Mucosa of gallbladder (tissue), 1 donor: ENCODE data around the gene STUM. TPM values are rescaled to one million over a fixed set of nuclear protein-coding genes. Genes with fewer than 3 reads are reported as not detected.
"Not testable (repeated sequence)": the region's sequence is repeated elsewhere in the genome, so short reads cannot be mapped to it uniquely, and the experiment has no call there.

ENCODE experiments used
- DNase-seq: peaks from one replicate; pipeline ENCODE4 v3.0.0-alpha.2; 2020; ENCODE audit warnings: low spot score
- total RNA-seq: library from RNA; stranded (reverse); gene quantifications from one replicate; pipeline ENCODE4 v1.2.1, GENCODE V29; 2021
- donor health status: DM: no; HTN: no; CAD: no.

The STUM gene
- total RNA-seq, 1 donor from 2014 or later: 0.86 TPM

GRCh38 chr1:226581650-226582330 is 33.2 kb downstream of the STUM start:
- no peak for DNase-seq

- DNase-seq: no peak
Measured at GRCh38 chr1:226582966-226583365, 34.4 kb downstream of the STUM start.

- no peak for DNase-seq
Measured at GRCh38 chr1:226584164-226584563, 35.6 kb downstream of the STUM start.

GRCh38 chr1:226586116-226586515 is 37.6 kb downstream of the STUM start:
- no peak for DNase-seq

GRCh38 chr1:226586650-226587422 is 38.3 kb downstream of the STUM start:
- DNase-seq: no peak

GRCh38 chr1:226588484-226588883 is 39.9 kb downstream of the STUM start:
- no peak for DNase-seq

GRCh38 chr1:226589008-226589733 is 40.6 kb downstream of the STUM start:
- DNase-seq: no peak

- DNase-seq: no peak
Measured at GRCh38 chr1:226590614-226591013, 42.0 kb downstream of the STUM start.

GRCh38 chr1:226593541-226593940 is 45.0 kb downstream of the STUM start:
- no peak for DNase-seq

GRCh38 chr1:226596531-226597165 is 48.1 kb downstream of the STUM start:
- DNase-seq: no peak

- DNase-seq: no peak
Measured at GRCh38 chr1:226597616-226598454, 49.3 kb downstream of the STUM start.

- no peak for DNase-seq
Measured at GRCh38 chr1:226598455-226598849, 49.9 kb downstream of the STUM start.

GRCh38 chr1:226598955-226599354 is 50.4 kb downstream of the STUM start:
- DNase-seq: not testable (repeated sequence)

- no peak for DNase-seq
Measured at GRCh38 chr1:226599636-226600238, 51.2 kb downstream of the STUM start.

GRCh38 chr1:226600254-226600653 is 51.7 kb downstream of the STUM start:
- no peak for DNase-seq

GRCh38 chr1:226601456-226601855 is 52.9 kb downstream of the STUM start:
- DNase-seq: no peak

- no peak for DNase-seq
Measured at GRCh38 chr1:226602186-226603021, 53.8 kb downstream of the STUM start.

GRCh38 chr1:226603022-226603857 is 54.7 kb downstream of the STUM start:
- DNase-seq: no peak
